ENCODE results near the gene ATPAF2. TPM values are rescaled to one million over a fixed set of nuclear protein-coding genes. Genes with fewer than 3 reads are reported as not detected.

ATPAF2 gene
- total RNA-seq, 4 donors from 2014 or later = 7.9 to 166 (median 20.6) TPM

DNA sequence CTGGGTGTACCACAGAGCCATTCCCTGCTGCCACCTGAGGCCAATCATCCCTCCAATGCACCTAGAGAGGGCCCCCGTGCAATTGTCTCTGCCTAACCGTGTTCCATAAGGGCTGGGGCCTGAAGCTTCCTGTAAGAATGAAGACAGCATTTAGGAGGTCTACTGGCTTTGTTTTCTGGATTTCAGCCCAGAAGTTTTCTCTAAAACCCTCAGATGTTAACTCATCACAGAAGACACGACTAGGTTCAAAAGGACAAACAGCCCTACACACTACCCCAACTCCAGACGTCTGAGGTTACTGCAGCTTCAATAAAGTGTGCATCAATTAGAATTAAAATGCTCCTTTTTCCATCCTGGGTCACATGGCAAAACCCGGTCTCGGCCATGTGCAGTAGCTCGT, 38.0 kb upstream of the ATPAF2 start:
- no peak for TF ChIP-seq POLR2A (IDR thresholded peaks at IDR 0.05)
- TF ChIP-seq, protein P1, sequence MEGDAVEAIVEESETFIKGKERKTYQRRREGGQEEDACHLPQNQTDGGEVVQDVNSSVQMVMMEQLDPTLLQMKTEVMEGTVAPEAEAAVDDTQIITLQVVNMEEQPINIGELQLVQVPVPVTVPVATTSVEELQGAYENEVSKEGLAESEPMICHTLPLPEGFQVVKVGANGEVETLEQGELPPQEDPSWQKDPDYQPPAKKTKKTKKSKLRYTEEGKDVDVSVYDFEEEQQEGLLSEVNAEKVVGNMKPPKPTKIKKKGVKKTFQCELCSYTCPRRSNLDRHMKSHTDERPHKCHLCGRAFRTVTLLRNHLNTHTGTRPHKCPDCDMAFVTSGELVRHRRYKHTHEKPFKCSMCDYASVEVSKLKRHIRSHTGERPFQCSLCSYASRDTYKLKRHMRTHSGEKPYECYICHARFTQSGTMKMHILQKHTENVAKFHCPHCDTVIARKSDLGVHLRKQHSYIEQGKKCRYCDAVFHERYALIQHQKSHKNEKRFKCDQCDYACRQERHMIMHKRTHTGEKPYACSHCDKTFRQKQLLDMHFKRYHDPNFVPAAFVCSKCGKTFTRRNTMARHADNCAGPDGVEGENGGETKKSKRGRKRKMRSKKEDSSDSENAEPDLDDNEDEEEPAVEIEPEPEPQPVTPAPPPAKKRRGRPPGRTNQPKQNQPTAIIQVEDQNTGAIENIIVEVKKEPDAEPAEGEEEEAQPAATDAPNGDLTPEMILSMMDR (IDR thresholded peaks at IDR 0.05) = no peak
- Histone ChIP-seq H3K4me3 (no peak overlapping the region), H3K36me3 (no peaks in the 10 kb centered on the region), H3K4me1 (no peaks in the 10 kb centered on the region), H3K27me3 (no peaks in the 10 kb centered on the region), H3K9me3 (no peaks in the 10 kb centered on the region), H3K27ac (no peak overlapping the region)
- no peak for DNase-seq
- intact Hi-C loops (cut with DNase I; ENCODE audit: low total_unique reads) = no loop called here

DNA sequence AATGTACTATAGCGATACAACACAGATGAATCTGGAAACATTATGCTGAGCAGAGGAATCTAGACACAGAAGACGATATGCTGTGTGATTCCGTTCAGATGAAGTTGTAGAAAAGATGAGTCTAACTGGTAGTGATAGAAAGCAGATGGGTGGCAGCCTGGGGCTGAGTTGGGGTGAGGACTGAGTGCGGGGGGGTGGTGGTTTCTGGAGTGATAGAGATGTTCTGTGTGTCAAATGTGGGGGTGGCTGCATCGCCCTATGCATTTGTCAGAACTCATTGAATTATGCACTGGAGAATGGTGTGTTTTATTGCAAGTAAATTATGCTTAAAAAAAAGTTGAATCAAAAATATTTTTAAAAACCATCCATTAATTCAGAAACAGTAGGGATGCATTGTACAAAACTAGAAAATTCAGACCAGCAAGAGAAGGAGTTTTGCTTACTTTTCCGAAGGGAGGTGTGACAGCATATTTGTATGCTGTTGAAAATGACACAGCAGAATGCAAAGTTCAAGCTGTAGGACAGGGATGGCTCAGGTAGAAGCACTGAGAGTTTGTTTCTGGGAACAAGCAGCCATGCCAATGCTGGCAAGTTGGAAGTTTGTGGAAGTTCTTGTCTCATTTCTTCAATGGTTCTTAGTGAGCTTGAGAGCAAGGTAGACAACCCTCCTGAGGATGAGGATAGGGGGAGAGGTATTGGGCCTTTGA, 35.8 kb upstream of the ATPAF2 start:
- H3K27me3 ChIP-seq = no peaks in the 10 kb centered on the region
- no peaks in the 10 kb centered on the region for H3K36me3 ChIP-seq
- intact Hi-C loops (cut with DNase I; ENCODE audit: low total_unique reads) = no loop called here
- H3K9me3 ChIP-seq = no peaks in the 10 kb centered on the region
- H3K4me1 ChIP-seq = no peaks in the 10 kb centered on the region
- no peak for DNase-seq
- H3K27ac ChIP-seq = no peak overlapping the region
- TF ChIP-seq, protein P1 (IDR thresholded peaks at IDR 0.05) = no peak
- no peak for TF ChIP-seq POLR2A (IDR thresholded peaks at IDR 0.05)
- no peak overlapping the region for H3K4me3 ChIP-seq

DNA sequence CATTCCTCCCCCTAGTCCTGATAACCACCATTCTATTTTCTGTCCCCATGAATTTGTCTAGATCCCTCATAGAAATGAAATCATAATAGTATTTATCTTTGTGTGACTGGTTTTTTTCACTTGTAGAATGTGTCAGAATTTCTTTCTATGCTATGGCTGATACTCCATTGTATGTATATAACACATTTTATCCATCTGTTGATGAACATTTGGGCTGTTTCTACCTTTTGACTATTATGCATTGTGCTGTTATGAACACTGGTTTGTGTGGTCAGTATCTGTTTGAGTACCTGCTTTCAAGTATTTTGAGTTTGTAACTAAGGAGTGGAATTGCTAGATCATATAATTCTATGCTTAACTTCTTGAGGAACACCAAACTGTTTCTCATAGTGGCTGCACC, 32.8 kb upstream of the ATPAF2 start:
- no peak for DNase-seq
- Histone ChIP-seq H3K27ac (no peak overlapping the region), H3K9me3 (no peaks in the 10 kb centered on the region), H3K36me3 (no peaks in the 10 kb centered on the region), H3K27me3 (no peaks in the 10 kb centered on the region), H3K4me3 (no peak overlapping the region), H3K4me1 (no peaks in the 10 kb centered on the region)
- TF ChIP-seq, protein P1 (IDR thresholded peaks at IDR 0.05) = no peak
- no peak for TF ChIP-seq POLR2A (IDR thresholded peaks at IDR 0.05)
- intact Hi-C loops (cut with DNase I; ENCODE audit: low total_unique reads) = no loop called here

DNA sequence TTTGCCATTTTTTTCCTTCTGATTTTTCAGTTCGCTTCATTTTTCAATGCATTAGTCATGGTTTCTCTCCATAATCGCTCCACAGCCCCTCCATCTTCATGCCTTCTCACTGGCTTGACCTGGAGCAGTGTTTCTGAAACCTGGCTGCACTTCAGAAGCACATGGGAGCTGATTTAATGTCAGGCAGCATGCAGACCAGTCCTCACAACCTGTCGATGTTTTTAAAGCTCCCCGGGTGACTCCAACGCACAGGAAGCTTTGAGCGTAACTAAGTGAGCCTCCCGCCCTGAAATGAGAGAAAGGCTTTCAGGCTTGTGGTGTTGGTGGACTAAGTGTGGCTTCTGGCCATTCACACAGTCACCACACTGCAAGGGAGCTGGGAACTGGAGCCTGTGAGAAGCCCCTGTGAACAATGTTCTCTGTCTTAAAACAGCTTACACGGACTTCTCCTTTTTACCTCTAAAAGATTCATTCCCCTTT, 31.9 kb upstream of the ATPAF2 start:
- peak in 1 of 2 donors; percentile 22 for DNase-seq
- intact Hi-C loops (cut with DNase I; ENCODE audit: low total_unique reads) = no loop called here
- H3K4me1 ChIP-seq = no peaks in the 10 kb centered on the region

DNA sequence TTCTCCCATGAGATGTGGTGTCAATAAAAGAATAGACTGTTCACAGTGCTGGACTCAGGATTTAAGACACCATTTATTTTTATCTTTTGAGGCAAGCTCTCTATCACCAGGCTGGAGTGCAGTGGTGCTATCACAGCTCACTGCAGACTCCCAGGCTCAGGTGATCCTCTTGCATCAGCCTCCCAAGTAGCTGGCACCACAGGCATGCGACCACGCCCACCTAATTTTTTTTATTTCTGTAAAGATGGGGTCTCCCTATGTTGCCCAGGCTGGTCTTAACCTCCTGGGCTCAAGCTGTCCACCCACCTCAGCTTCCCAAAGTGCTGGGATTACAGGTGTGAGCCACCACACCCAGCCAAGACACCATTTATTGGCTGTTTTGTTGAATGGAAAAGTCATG, 30.1 kb upstream of the ATPAF2 start:
- Histone ChIP-seq H3K27me3 (no peaks in the 10 kb centered on the region), H3K9me3 (no peaks in the 10 kb centered on the region), H3K4me1 (no peaks in the 10 kb centered on the region), H3K27ac (no peak overlapping the region), H3K4me3 (no peak overlapping the region), H3K36me3 (no peaks in the 10 kb centered on the region)
- TF ChIP-seq POLR2A (IDR thresholded peaks at IDR 0.05) = no peak
- TF ChIP-seq, protein P1 (IDR thresholded peaks at IDR 0.05) = no peak
- intact Hi-C loops (cut with DNase I; ENCODE audit: low total_unique reads) = no loop called here
- DNase-seq = no peak

More for the DNA sequence above, 31.9 kb upstream of the ATPAF2 start:
- Histone ChIP-seq H3K9me3 (no peaks in the 10 kb centered on the region), H3K27ac (peak overlapping the region; percentile 14 to 52), H3K27me3 (no peaks in the 10 kb centered on the region), H3K4me3 (no peak overlapping the region), H3K36me3 (no peaks in the 10 kb centered on the region)
- no peak for TF ChIP-seq POLR2A (IDR thresholded peaks at IDR 0.05)
- TF ChIP-seq, protein P1 (IDR thresholded peaks at IDR 0.05) = no peak
